Prostate gland (tissue), 2 donors: ENCODE results near the gene ROCK1. TPM values are rescaled to one million over a fixed set of nuclear protein-coding genes. Genes with fewer than 3 reads are reported as not detected.

ENCODE experiments used
- DNase-seq: peaks from one replicate; pipeline ENCODE4 v3.0.0-alpha.2; 2019; ENCODE audit warnings: low spot score
- H3K27ac ChIP-seq, 2 donors: fragments of 200-600 bp; sonication (generic); 2 replicates each; pipeline ENCODE4 v1.5.1; 2017 to 2019
- H3K27me3 ChIP-seq: fragments of 200-600 bp; sonication (generic); replicated peaks from 2 replicates; pipeline ENCODE4 v1.5.1; 2019; ENCODE audit not compliant: insufficient read depth
- H3K36me3 ChIP-seq, 2 donors: fragments of 200-600 bp; sonication (generic); 1 replicate in 1 of 2; 2 replicates in 1 of 2; pipeline versions ENCODE4 v1.5.1 to v1.8.1; 2017 to 2019
- H3K4me1 ChIP-seq: fragments of 200-600 bp; sonication (generic); replicated peaks from 2 replicates; pipeline ENCODE4 v1.5.1; 2019
- H3K4me3 ChIP-seq, 2 donors: fragments of 200-600 bp; sonication (generic); 2 replicates each; pipeline ENCODE4 v1.5.1; 2017 to 2019
- H3K9me3 ChIP-seq: fragments of 200-600 bp; sonication (generic); 2 replicates; pipeline ENCODE4 v1.5.1; 2017
- POLR2A ChIP-seq: fragments of 450-650 bp; IDR thresholded peaks from one replicate; pipeline ENCODE4 v1.6.1; 2016; ENCODE audit warnings: antibody characterized with exemption, mild to moderate bottlenecking
- POLR2AphosphoS5 ChIP-seq: sonication (generic); formaldehyde crosslinking; IDR thresholded peaks from one replicate; pipeline ENCODE4 v1.6.1; 2017; ENCODE audit warnings: antibody characterized with exemption
- WGBS: methylation state at CpG from one replicate; pipeline ENCODE4 v1.1.5; 2018; 5-methylcytosine and 5-hydroxymethylcytosine counted together
- intact Hi-C: fragments of 100-400 bp; cut with DNase I; formaldehyde crosslinking; loops from one replicate; pipeline ENCODE4 v1.14.2; 2022
- total RNA-seq, 2 donors: library from RNA; depleted of rRNA; stranded (reverse); fragments of >200 nt; gene quantifications; one replicate each; pipeline ENCODE4 v1.1.0, GENCODE V29; 2016
- TF ChIP-seq, protein P1 (sequence below), 4 experiments: fragments of 200-600 bp in 2 of 4; fragments of 450-650 bp in 2 of 4; sonication (generic) in 2 of 4; IDR thresholded peaks; 1 replicate in 3 of 4; 2 replicates in 1 of 4; pipeline ENCODE4 v1.5.1; 2016 to 2019; ENCODE audit warnings: antibody characterized with exemption in 4 of 4, mild to moderate bottlenecking in 2 of 4, moderate library complexity in 2 of 4

The ROCK1 gene
- total RNA-seq, 2 donors from 2014 or later = 32.2 to 35.2 TPM

DNA sequence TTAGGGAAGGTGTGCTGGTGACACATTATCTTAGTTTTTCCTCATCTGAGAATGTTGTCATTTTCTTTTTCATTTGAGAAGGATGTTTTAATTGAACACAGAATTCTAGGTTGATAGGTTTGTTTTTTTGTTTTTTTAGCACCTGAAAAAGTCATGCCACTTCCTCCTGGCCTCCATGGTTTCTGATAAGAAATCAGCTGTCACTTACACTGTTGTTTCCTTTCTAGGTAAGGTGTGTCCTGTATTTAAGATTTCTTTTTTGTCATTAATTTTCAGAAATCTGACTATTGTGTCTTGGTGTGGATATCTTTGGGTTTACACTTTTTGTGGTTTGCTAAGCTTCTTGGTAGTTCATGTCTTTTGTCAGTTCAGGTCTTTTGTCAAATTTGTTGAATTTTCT, 99.3 kb downstream of the ROCK1 start:
- H3K4me3 ChIP-seq = no peak overlapping the region
- H3K36me3 ChIP-seq = no peaks in the 10 kb centered on the region
- no peaks in the 10 kb centered on the region for H3K9me3 ChIP-seq
- intact Hi-C loops = no loop called here
- TF ChIP-seq POLR2A (no peak), POLR2AphosphoS5 (no peak)
- TF ChIP-seq, protein P1, sequence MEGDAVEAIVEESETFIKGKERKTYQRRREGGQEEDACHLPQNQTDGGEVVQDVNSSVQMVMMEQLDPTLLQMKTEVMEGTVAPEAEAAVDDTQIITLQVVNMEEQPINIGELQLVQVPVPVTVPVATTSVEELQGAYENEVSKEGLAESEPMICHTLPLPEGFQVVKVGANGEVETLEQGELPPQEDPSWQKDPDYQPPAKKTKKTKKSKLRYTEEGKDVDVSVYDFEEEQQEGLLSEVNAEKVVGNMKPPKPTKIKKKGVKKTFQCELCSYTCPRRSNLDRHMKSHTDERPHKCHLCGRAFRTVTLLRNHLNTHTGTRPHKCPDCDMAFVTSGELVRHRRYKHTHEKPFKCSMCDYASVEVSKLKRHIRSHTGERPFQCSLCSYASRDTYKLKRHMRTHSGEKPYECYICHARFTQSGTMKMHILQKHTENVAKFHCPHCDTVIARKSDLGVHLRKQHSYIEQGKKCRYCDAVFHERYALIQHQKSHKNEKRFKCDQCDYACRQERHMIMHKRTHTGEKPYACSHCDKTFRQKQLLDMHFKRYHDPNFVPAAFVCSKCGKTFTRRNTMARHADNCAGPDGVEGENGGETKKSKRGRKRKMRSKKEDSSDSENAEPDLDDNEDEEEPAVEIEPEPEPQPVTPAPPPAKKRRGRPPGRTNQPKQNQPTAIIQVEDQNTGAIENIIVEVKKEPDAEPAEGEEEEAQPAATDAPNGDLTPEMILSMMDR (IDR thresholded peaks at IDR 0.05) = no peak
- H3K27ac ChIP-seq = no peak overlapping the region
- no peaks in the 10 kb centered on the region for H3K27me3 ChIP-seq
- DNase-seq = no peak
- no peaks in the 10 kb centered on the region for H3K4me1 ChIP-seq

- intact Hi-C loops = no loop called here
- H3K27ac ChIP-seq = peak overlapping the region; percentile 25 to 26
- H3K4me3 ChIP-seq = no peak overlapping the region
- peak; percentile 25 for TF ChIP-seq POLR2AphosphoS5
- TF ChIP-seq, protein P1 (IDR thresholded peaks at IDR 0.05) = no peak
- no peak for TF ChIP-seq POLR2A
- no peaks in the 10 kb centered on the region for H3K36me3 ChIP-seq
- H3K4me1 ChIP-seq = no peaks in the 10 kb centered on the region
- no peaks in the 10 kb centered on the region for H3K9me3 ChIP-seq
- H3K27me3 ChIP-seq = no peaks in the 10 kb centered on the region
- no peak for DNase-seq
These were observed 106.9 kb downstream of the ROCK1 start for GRCh38 chr18:21004726-21005125.

- Histone ChIP-seq H3K9me3 (no peaks in the 10 kb centered on the region), H3K27ac (no peak overlapping the region), H3K27me3 (no peaks in the 10 kb centered on the region), H3K4me1 (no peaks in the 10 kb centered on the region), H3K4me3 (no peak overlapping the region), H3K36me3 (no peaks in the 10 kb centered on the region)
- no peak for DNase-seq
- no peak for TF ChIP-seq POLR2AphosphoS5
- TF ChIP-seq, protein P1 (IDR thresholded peaks at IDR 0.05) = no peak
- no peak for TF ChIP-seq POLR2A
- intact Hi-C loops = no loop called here
These were observed 110.9 kb downstream of the ROCK1 start for GRCh38 chr18:21000667-21001066.

DNA sequence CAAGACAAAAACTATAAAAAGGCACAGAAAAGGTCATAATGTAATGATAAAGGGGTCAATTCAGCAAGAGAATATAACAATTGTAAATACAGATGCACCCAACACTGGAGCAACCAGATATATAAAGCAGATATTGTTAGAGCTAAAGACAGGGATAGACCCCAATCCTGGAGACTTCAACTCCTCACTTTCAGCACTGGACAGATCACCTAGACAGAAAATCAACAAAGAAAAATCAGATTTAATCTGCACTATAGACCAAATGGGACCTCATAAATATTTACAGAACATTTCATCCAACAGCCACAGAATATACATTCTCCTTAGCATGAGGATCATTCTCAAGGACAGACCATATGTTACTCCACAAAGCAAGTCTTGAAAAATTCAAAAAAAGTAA, 114.2 kb downstream of the ROCK1 start:
- Histone ChIP-seq H3K36me3 (no peaks in the 10 kb centered on the region), H3K4me3 (no peak overlapping the region), H3K27ac (no peak overlapping the region), H3K9me3 (no peaks in the 10 kb centered on the region), H3K4me1 (no peaks in the 10 kb centered on the region), H3K27me3 (no peaks in the 10 kb centered on the region)
- TF ChIP-seq POLR2A (no peak), POLR2AphosphoS5 (no peak)
- TF ChIP-seq, protein P1 (IDR thresholded peaks at IDR 0.05) = no peak
- intact Hi-C loops = no loop called here
- DNase-seq = no peak

- DNase-seq = no peak
- Histone ChIP-seq H3K4me3 (no peak overlapping the region), H3K9me3 (no peaks in the 10 kb centered on the region), H3K4me1 (no peaks in the 10 kb centered on the region), H3K27me3 (no peaks in the 10 kb centered on the region), H3K36me3 (no peaks in the 10 kb centered on the region), H3K27ac (no peak overlapping the region)
- intact Hi-C loops = no loop called here
- TF ChIP-seq POLR2A (no peak), POLR2AphosphoS5 (no peak)
- TF ChIP-seq, protein P1 (IDR thresholded peaks at IDR 0.05) = no peak
- WGBS = 97% methylated on average over 1 of the region's 1 CpG
These were observed 115.2 kb downstream of the ROCK1 start for GRCh38 chr18:20996418-20996817.
